Effector memory CD4-positive, alpha-beta T cell (primary cell): ENCODE data around the gene STAT1.

ENCODE experiments used
- DNase-seq, 3 donors: peaks; one replicate each; pipeline ENCODE4 v3.0.0-alpha.2; 2020
- H3K27ac ChIP-seq: 2 replicates; pipeline ENCODE4 v1.7.0; 2013; ENCODE audit warnings: mild to moderate bottlenecking, low read length, moderate library complexity; ENCODE audit not compliant: insufficient read depth, poor library complexity, severe bottlenecking
- H3K27me3 ChIP-seq: replicated peaks from 2 replicates; pipeline ENCODE4 v1.7.0; 2013; ENCODE audit warnings: mild to moderate bottlenecking, low read length; ENCODE audit not compliant: insufficient read depth, control insufficient read depth, poor library complexity, severe bottlenecking
- H3K36me3 ChIP-seq: 2 replicates; pipeline ENCODE4 v1.7.0; 2013; ENCODE audit warnings: mild to moderate bottlenecking, low read length, moderate library complexity; ENCODE audit not compliant: control insufficient read depth, insufficient read depth
- H3K4me1 ChIP-seq: 2 replicates; pipeline ENCODE4 v1.7.0; 2013; ENCODE audit warnings: low read length, mild to moderate bottlenecking; ENCODE audit not compliant: control insufficient read depth, insufficient read depth, poor library complexity, severe bottlenecking
- H3K4me3 ChIP-seq: 2 replicates; pipeline ENCODE4 v1.7.0; 2013; ENCODE audit warnings: low read length, low read depth, mild to moderate bottlenecking; ENCODE audit not compliant: insufficient read depth, poor library complexity, severe bottlenecking
- H3K9me3 ChIP-seq: 2 replicates; pipeline ENCODE4 v1.7.0; 2013; ENCODE audit warnings: mild to moderate bottlenecking, low read length, moderate library complexity; ENCODE audit not compliant: control insufficient read depth

STAT1 gene

GRCh38 chr2:191049728-191050639 is 36.0 kb upstream of the STAT1 start:
- no peaks in the 10 kb centered on the region for H3K9me3 ChIP-seq
- H3K27me3 ChIP-seq, result no peaks in the 10 kb centered on the region
- no peak overlapping the region for H3K27ac ChIP-seq
- H3K4me1 ChIP-seq, result peaks cover 5% of the 10 kb centered on the region
- H3K4me3 ChIP-seq, result no peak overlapping the region
- no peak for DNase-seq
- H3K36me3 ChIP-seq, result peaks cover 6% of the 10 kb centered on the region

- Histone ChIP-seq H3K9me3 (no peaks in the 10 kb centered on the region), H3K27ac (no peak overlapping the region), H3K4me3 (no peak overlapping the region), H3K36me3 (peaks cover 6% of the 10 kb centered on the region), H3K4me1 (peaks cover 5% of the 10 kb centered on the region), H3K27me3 (no peaks in the 10 kb centered on the region)
- no peak for DNase-seq
These were observed 34.1 kb upstream of the STAT1 start for GRCh38 chr2:191048073-191048472.

DNA sequence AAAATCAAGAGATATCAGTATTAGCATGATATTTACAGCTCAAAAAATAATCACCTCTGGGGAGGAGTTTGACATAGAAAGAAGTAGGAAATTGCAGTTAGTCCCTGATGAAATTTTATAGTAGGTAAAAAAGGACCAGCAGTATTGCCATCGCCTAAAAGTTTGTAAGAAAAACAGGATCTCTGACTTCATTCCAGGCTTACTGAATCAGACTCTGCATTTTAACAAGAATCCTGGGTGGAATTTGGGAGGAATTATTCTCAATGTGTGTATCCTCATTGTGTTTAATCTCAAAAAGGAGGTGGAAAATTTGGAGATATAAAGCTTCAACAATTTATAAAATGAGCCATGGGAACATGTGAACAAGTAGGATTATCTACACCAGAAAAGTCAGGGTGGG is 31.2 kb upstream of the STAT1 start:
- no peaks in the 10 kb centered on the region for H3K27me3 ChIP-seq

GRCh38 chr2:191043438-191043837 is 29.5 kb upstream of the STAT1 start:
- no peak for DNase-seq
- Histone ChIP-seq H3K27me3 (no peaks in the 10 kb centered on the region), H3K27ac (no peak overlapping the region), H3K36me3 (no peaks in the 10 kb centered on the region), H3K4me3 (no peak overlapping the region), H3K9me3 (no peaks in the 10 kb centered on the region), H3K4me1 (peaks cover 11% of the 10 kb centered on the region)

More for the DNA sequence above, 31.2 kb upstream of the STAT1 start:
- no peaks in the 10 kb centered on the region for H3K9me3 ChIP-seq
- no peak for DNase-seq
- no peak overlapping the region for H3K4me3 ChIP-seq
- H3K36me3 ChIP-seq, result no peaks in the 10 kb centered on the region
- no peak overlapping the region for H3K27ac ChIP-seq
- H3K4me1 ChIP-seq, result no peaks in the 10 kb centered on the region

- no peak for DNase-seq
- H3K4me3 ChIP-seq, result no peak overlapping the region
- H3K9me3 ChIP-seq, result no peaks in the 10 kb centered on the region
- no peaks in the 10 kb centered on the region for H3K27me3 ChIP-seq
- peaks cover 13% of the 10 kb centered on the region for H3K4me1 ChIP-seq
- peaks cover 9% of the 10 kb centered on the region for H3K36me3 ChIP-seq
- H3K27ac ChIP-seq, result no peak overlapping the region
These were observed 27.6 kb upstream of the STAT1 start for GRCh38 chr2:191041418-191042161.

- no peak overlapping the region for H3K4me3 ChIP-seq
- no peak for DNase-seq
- H3K9me3 ChIP-seq, result no peaks in the 10 kb centered on the region
- no peaks in the 10 kb centered on the region for H3K27me3 ChIP-seq
- peaks cover 24% of the 10 kb centered on the region for H3K36me3 ChIP-seq
- no peak overlapping the region for H3K27ac ChIP-seq
- peaks cover 13% of the 10 kb centered on the region for H3K4me1 ChIP-seq
These were observed 25.6 kb upstream of the STAT1 start for GRCh38 chr2:191039616-191040015.

DNA sequence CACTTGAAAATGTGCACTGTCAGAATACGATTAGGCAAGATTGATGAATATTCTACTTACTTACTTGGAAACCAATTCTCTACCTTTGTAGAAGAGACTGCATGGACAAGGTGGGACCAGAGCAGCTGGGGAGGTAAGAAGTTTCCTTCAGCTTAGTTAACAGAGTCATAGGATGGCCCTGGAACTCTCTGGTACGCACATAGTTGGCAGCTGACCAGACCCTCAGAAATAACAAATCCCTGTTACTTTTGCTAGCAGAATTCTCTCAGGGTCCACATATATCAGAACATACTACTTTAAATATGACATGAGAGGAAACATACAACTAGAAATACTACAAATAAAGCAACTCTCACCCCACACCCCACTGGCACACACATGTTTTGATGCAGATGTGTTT is 24.8 kb upstream of the STAT1 start:
- peak overlapping the region; percentile 41 for H3K27ac ChIP-seq
- no peaks in the 10 kb centered on the region for H3K27me3 ChIP-seq
- H3K36me3 ChIP-seq, result peaks cover 27% of the 10 kb centered on the region
- no peak for DNase-seq
- no peaks in the 10 kb centered on the region for H3K9me3 ChIP-seq
- no peak overlapping the region for H3K4me3 ChIP-seq
- peaks cover 13% of the 10 kb centered on the region for H3K4me1 ChIP-seq

GRCh38 chr2:191038241-191038725 is 24.3 kb upstream of the STAT1 start:
- Histone ChIP-seq H3K36me3 (peaks cover 32% of the 10 kb centered on the region), H3K27ac (peak overlapping the region; percentile 49), H3K27me3 (no peaks in the 10 kb centered on the region), H3K4me3 (no peak overlapping the region), H3K4me1 (peaks cover 13% of the 10 kb centered on the region), H3K9me3 (no peaks in the 10 kb centered on the region)
- DNase-seq, result peak in 1 of 3 donors; percentile 34

DNA sequence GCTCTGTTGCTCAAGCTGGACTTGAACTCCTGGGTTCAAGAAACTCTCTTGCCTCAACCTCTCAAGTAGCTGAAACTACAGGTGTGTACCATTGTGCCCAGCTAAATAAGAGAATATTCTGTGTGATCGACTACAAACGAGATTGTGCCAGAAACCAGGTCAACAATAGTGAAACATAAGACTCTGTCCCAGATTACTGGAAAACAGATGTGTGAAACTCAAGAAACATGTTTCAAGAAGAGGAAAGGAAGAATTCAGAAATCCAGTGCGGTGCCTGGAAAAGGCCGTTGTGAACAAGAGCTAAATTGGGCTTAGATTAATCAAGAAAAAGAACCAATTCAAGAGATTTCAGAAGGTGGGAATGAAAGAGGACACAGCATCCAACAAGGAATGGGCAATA is 23.4 kb upstream of the STAT1 start:
- Histone ChIP-seq H3K27ac (no peak overlapping the region), H3K9me3 (no peaks in the 10 kb centered on the region), H3K4me3 (no peak overlapping the region), H3K4me1 (peaks cover 13% of the 10 kb centered on the region), H3K36me3 (peaks cover 41% of the 10 kb centered on the region), H3K27me3 (no peaks in the 10 kb centered on the region)
- DNase-seq, result no peak

DNA sequence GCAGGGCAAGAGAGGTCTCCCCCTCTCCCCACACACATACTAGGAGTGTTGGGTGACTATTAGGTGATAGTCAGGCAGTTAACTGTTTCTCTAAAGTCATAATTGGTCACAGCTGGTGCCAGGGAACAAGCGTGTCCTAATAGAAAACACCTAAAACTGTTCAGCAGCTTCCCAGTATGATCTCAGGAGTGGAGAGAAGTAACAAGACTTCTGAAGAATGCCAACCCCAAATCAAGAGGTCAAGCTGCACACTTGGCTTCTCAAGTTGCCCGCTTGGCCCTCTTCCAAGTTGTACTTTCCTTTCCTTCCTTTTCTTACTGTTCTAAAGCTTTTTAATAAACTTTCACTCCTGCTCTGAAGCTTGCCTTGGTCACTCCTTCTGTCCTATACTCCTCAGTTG is 22.4 kb upstream of the STAT1 start:
- Histone ChIP-seq H3K4me3 (no peak overlapping the region), H3K36me3 (peaks cover 48% of the 10 kb centered on the region), H3K27me3 (no peaks in the 10 kb centered on the region), H3K27ac (no peak overlapping the region), H3K4me1 (peaks cover 13% of the 10 kb centered on the region), H3K9me3 (no peaks in the 10 kb centered on the region)
- no peak for DNase-seq
